HL-60/S4 (cell line): ENCODE measurements around the gene RPS6KA2.

Experiments
- in situ Hi-C: fragments of 300-500 bp; cut with MboI; formaldehyde crosslinking; loops from 2 replicates; pipeline ENCODE4 v1.14.3; 2022; ENCODE audit warnings: low sequenced_read_pairs

RPS6KA2 gene

GRCh38 chr6:166459272-166459671 is 167.8 kb downstream of the RPS6KA2 start:
- in situ Hi-C loops: no loop called here

GRCh38 chr6:166456395-166457156 is 170.5 kb downstream of the RPS6KA2 start:
- in situ Hi-C loops: no loop called here

- in situ Hi-C loops: no loop called here
These were observed 172.1 kb downstream of the RPS6KA2 start for GRCh38 chr6:166454692-166455515.

- in situ Hi-C loops: no loop called here
These were observed 173.4 kb downstream of the RPS6KA2 start for GRCh38 chr6:166453651-166454050.

GRCh38 chr6:166450167-166450873 is 176.7 kb downstream of the RPS6KA2 start:
- in situ Hi-C loops: no loop called here

- in situ Hi-C loops: no loop called here
These were observed 177.4 kb downstream of the RPS6KA2 start for GRCh38 chr6:166449641-166450040.

DNA sequence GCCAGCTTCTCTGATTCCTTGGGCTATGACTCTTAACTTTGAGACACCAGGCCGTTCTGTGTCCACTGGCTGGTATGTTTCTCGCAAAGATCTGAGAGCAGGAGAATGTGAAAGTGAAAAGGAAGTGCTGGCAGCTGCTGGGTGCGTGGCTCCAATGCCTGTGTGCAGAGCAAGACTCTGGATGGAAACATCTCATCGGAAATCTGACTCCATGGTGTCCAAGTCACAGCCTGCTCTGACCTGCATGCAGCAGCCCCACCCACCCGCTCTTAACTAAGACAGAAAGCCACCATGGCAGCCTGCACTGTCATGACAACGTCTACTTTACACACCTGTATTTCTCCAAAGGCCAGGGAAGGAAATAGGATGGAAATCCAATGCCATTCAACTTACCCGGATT is 178.0 kb downstream of the RPS6KA2 start:
- in situ Hi-C loops: no loop called here

DNA sequence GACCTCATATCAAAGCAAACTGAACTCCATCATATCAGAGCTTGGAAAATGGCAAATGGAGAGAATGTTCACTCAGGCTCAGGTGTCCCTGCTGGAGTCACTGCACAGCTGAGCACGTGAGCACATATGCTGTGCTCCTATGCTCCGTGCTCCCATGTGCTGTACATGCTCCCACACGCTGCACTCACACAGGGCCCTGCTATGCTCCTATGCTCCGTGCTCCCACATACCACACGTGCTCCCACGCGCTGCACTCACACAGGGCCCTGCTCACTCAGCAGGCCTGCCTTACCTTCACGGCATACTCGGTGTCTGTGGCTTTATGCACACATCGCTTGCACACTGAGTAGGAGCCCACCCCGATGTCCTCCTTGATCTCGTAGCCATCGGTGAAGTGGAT is 178.6 kb downstream of the RPS6KA2 start:
- in situ Hi-C loops: no loop called here

DNA sequence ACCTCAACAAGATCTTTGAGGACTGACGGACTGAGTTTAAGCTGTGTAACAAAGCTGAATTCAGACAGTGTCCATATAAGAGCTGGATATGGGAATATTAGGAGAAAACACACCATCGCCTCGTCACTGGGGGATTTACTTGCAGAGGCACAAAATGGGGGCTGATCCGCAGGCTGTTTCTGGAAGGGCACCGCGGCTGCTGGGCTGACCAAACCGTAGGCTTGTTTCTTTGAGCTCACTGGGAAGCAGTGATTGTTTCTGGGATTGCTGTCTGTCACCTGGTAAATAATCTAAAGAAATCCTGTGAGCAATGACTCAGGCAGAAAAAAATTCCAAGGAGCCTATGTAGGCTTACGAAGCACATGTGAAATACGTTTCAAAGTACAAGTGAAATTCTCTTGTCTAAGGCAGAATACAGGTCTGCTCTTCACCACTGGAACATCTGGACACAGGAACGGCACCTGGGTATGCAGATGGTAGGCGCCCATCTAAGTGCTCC is 180.4 kb downstream of the RPS6KA2 start:
- in situ Hi-C loops: no loop called here

GRCh38 chr6:166446146-166446545 is 180.9 kb downstream of the RPS6KA2 start:
- in situ Hi-C loops: no loop called here

- in situ Hi-C loops: no loop called here
These were observed 182.6 kb downstream of the RPS6KA2 start for GRCh38 chr6:166444446-166444845.

DNA sequence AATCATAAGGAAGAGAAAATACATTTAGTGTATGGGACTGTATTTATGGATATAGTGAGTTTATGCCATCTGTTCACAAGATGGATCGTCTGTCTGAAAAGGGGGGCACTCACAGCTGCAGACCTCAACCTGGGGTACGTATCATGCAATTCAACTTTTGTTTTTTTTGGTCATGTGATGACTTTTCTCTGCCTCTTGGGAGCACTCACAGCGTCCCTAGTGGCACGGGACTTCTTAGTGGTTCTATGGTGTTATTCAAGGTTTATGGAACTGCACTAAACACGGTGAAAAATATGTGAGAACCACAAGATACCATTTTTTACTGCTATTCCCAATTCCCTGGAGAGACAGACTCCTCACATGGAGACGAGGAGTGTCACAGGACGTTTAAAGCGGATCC is 183.9 kb downstream of the RPS6KA2 start:
- in situ Hi-C loops: no loop called here

DNA sequence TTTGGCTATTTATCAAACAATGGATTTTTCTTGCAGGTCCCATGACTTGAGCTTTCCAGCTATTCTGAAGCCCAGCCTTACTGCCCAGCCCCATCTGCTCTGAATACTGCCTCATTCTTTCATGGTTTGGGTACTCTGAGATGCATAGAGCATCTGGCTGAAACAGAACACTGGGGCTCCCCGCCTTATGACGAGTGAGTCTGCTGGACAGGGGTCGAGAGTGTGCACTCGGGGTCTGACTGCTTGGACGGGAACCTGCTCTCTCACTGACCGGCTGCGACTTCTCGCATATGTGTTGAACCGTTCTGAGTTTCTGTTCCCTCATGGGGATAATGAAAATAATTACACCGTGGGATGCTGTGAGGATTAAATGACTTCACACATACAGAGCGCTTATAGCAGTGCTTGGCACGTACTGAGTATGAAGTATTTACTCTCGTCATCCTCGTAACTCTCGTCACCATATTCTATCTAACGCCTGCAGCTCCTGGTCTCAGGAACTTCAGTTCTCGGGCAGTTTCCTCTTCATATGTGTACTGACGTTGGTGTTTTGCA is 184.8 kb downstream of the RPS6KA2 start:
- in situ Hi-C loops: no loop called here

DNA sequence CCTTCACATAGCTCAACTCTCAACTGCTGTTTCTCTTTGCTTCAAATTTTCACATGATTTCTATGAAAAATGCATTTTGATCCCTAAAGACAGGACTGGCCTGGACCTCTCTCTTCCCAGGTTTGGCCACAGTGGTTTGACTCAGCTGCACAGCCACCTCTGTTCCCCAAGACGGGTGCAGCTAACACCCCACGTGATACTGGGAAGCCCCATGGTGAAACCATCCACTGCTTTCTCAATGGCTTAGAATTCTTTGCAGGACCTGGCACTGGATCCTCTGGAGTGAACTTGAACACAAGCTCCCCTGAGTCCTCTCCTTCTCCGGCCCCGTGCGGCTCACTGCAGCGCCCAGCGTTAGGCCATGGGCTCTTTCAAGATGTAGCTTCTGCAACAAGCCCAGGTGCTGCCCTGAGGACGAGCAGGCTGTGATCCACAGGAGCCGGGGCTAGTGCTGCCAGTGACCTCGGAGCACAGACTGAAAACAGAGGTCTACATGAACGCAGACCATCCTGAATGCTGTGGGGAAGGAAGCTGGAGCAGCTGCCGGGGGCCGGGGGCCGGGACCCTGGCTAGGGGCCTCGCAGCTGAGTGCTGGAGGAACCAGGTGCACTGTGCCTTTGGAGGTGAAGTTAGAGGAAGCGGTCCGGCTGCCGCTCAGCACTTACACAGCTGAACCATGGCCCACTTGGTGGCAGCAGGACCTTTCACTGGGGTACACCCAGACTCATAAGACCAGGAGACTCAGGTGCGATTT is 185.5 kb downstream of the RPS6KA2 start:
- in situ Hi-C loops: no loop called here

- in situ Hi-C loops: no loop called here
These were observed 186.3 kb downstream of the RPS6KA2 start for GRCh38 chr6:166440729-166441128.

DNA sequence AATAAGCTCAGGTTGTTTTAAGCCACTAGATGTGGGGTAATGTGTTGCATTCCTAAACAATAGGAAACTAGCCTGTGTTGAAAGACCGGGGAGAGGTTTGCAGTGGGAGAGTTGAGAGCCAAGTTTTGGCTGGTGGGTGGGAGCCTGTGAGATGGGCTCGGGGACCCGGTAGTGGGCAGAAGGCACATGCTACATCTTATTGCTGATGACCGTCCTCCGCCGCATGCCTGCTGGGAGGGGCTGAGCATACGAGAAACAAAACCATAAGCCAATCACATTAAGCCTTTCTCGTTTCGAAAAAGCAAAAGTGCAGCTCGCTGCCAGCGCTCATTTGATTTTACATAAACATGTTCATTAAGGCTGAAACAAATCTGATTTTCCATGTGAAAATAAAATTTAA is 186.9 kb downstream of the RPS6KA2 start:
- in situ Hi-C loops: no loop called here

DNA sequence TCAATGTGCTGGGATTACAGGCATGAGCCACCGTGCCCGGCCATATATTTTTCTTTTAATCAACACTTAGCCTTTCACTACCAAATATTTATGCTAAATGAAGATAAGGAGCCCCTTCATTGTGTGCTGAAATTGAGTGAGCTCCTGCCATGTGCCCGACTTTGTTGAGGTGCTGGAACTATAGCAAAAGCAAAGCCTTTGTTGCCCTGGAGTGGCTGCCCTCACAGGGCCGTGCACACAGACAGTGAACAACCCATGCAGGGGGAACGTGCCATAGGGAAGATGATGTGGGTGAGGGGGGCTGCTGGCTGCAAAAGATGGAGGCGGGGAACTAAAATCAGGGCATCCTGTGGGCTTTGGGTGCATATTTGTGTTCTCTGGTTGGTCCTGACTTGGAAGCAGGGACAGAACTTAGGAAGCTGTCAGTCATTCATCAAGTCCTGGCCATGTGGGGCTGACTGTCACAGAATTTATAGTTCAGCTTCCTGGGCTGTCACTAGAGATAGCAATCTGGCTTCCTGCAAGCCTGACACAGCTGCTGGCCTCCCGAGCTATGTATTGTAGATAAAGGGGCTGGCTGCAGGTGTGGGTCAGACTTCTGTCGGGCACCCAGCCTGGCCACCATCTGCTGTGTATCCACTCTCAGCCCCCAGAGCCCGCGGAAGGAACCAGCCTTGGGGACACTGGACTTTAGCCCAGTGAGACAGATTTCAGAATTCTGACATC is 187.5 kb downstream of the RPS6KA2 start:
- in situ Hi-C loops: no loop called here

DNA sequence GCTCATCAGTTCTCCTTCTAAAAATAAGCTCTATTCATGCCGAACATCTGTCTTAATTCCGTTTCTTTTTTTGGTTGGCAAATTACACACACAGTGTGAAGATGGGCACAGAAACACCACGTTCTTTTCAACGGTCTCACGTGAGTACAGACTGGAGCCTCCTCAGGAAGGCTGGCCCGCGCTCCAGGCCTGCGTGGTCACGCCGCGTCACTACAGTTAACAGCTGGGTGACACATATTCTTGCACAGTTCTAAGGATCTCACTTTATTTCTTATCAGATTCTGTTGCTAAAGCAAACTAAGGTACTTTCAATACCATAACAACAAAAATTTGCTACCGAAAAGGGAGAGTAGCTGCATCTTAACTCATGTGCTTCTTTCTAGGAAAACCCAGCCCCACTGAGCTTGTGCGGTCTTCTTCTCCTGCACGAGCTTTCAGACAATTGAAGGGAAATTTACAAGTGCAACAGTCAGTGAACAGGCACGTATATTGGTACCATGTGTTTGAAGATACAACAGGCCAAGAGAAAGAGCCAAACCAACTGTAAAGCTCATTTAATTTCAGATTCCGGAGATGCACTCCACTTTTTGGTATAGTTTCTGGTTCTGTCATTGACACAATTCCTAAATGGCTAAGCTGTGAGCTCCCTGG is 188.7 kb downstream of the RPS6KA2 start:
- in situ Hi-C loops: no loop called here

GRCh38 chr6:166437661-166438060 is 189.4 kb downstream of the RPS6KA2 start:
- in situ Hi-C loops: no loop called here
